ENCODE data around the gene VPS13C. TPM values are rescaled to one million over a fixed set of nuclear protein-coding genes. Genes with fewer than 3 reads are reported as not detected.

The VPS13C gene
- total and polyA plus RNA-seq, 2 donors (not counting 3 experiments of a cell fraction or from before 2014, with no cell fraction given) = 10.8 to 60.3 TPM

DNA sequence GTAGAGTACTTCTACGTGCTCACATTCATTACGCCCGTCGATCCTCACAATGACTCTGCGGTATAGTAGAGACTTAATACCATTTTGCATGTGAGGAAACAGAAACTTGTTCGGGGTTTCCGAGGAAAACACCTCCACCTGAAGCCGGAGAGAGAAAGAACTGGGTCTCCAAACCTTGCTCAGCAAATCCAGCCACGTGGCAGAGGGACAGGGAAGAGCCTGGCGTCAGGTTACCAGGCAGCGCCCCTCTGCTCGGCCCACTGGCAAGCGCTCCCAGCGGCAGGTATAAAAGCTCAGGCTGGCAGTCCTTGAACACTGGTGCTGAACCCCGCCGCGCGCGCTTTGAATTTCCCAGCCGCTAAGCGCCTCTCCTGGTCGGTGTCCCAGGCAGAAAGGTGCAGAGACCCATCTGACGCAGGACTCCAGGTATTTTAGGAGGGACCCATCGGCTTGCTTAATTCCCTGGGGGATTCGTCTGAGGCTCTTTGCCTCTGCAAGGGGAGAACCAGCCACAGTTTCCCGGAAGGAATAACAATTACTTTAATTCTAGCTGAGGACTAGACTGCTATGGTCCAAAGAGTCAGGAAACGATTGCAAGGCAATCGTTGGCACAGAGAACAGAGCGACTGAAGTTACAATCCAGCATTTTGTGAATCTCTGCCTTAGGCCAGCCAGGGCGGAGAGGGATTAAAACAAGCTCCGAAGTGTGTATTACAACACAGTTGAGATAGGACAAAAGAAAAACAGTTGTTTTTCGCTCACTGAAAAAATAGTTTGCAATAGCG is 6.6 kb upstream of the VPS13C start, which contains the start of gene C2CD4A:
C2CD4A (plus strand) TSS at position 315 of the 785 bp plus-strand sequence. CDS start 637 bp downstream, outside the sequence.
- intact Hi-C loops (cut with micrococcal nuclease) = no loop called here
- ChIA-PET POLR2A (no interaction called here), CTCF (interaction anchor here (0.8 to 3.2 kb wide), 13 partner anchors 17 to 841 kb away, joined by 3 to 25 read pairs (median 3); partner anchors contain the start of gene C2CD4B)
- no peak for TF ChIP-seq EZH2 (IDR thresholded peaks at IDR 0.05; ENCODE audit: borderline replicate concordance, low read depth, low read length, severe bottlenecking)
- TF ChIP-seq, protein P1, sequence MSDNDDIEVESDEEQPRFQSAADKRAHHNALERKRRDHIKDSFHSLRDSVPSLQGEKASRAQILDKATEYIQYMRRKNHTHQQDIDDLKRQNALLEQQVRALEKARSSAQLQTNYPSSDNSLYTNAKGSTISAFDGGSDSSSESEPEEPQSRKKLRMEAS (IDR thresholded peaks at IDR 0.05; ENCODE audit: insufficient read depth, insufficient read length) = peak; percentile 48
- TF ChIP-seq GATA2 (IDR thresholded peaks at IDR 0.05; ENCODE audit: insufficient read depth, insufficient read length, low read depth, low read length) = no peak
- TF ChIP-seq, protein P2, sequence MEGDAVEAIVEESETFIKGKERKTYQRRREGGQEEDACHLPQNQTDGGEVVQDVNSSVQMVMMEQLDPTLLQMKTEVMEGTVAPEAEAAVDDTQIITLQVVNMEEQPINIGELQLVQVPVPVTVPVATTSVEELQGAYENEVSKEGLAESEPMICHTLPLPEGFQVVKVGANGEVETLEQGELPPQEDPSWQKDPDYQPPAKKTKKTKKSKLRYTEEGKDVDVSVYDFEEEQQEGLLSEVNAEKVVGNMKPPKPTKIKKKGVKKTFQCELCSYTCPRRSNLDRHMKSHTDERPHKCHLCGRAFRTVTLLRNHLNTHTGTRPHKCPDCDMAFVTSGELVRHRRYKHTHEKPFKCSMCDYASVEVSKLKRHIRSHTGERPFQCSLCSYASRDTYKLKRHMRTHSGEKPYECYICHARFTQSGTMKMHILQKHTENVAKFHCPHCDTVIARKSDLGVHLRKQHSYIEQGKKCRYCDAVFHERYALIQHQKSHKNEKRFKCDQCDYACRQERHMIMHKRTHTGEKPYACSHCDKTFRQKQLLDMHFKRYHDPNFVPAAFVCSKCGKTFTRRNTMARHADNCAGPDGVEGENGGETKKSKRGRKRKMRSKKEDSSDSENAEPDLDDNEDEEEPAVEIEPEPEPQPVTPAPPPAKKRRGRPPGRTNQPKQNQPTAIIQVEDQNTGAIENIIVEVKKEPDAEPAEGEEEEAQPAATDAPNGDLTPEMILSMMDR (IDR thresholded peaks at IDR 0.05; ENCODE audit: extremely low read depth in 1 of 2, insufficient read depth in 1 of 2, low read depth in 1 of 2, low read length in 2 of 2) = peak in 1 of 2 donors; percentile 43
- peak; percentile 81 for DNase-seq (ENCODE audit: low read depth, low spot score)
- no peaks in the 10 kb centered on the region for H3K9me3 ChIP-seq (replicated peaks; ENCODE audit: control insufficient read depth, insufficient read depth, low read length)
- H3K9me1 ChIP-seq (replicated peaks; ENCODE audit: control insufficient read depth, extremely low read depth, insufficient read depth, low read length) = no peaks in the 10 kb centered on the region
- no peak within 1 kb of the TSS for H3K9ac ChIP-seq (replicated peaks; ENCODE audit: extremely low read depth, insufficient read depth, low read length)
- BruUV-seq (replicated peaks) = TSS peak; percentile 70
- H2AFZ ChIP-seq (ENCODE audit: low read depth, low read length) = peak within 1 kb of the TSS; percentile 94
- H3K27ac ChIP-seq (ENCODE audit: insufficient read depth, low read depth, low read length) = no peak within 1 kb of the TSS
- no peaks in the 10 kb centered on the region for H4K20me1 ChIP-seq (replicated peaks; ENCODE audit: control insufficient read depth, extremely low read depth, insufficient read depth, low read length)
- no peaks in the 10 kb centered on the region for H3K36me3 ChIP-seq (ENCODE audit: control insufficient read depth in 2 of 2, extremely low read depth in 1 of 2, insufficient read depth in 2 of 2, low read length in 2 of 2)
- peak within 1 kb of the TSS; percentile 67 for H3K4me2 ChIP-seq (ENCODE audit: insufficient read depth, low read length)
- peaks cover 31% of the 10 kb centered on the region for H3K4me1 ChIP-seq (ENCODE audit: control insufficient read depth, extremely low read depth, insufficient read depth, low read length)
- no peaks in the 10 kb centered on the region for H3K27me3 ChIP-seq (ENCODE audit: control insufficient read depth in 2 of 2, insufficient read depth in 2 of 2, low read length in 2 of 2)
- peak within 1 kb of the TSS; percentile 37 to 44 (median 38) for H3K4me3 ChIP-seq (replicated peaks in 1 of 3; ENCODE audit: insufficient read depth in 1 of 3, low read depth in 1 of 3, low read length in 3 of 3)
- H3K79me2 ChIP-seq (ENCODE audit: control insufficient read depth, insufficient read depth, low read length) = no peaks in the 10 kb centered on the region
- dilution Hi-C loops (cut with MboI; ENCODE audit: extremely low pct_ligation_motif_present, low sequenced_read_pairs) = no loop called here
- FAIRE-seq = peak; percentile 12

Measured in endothelial cell of umbilical vein (primary cell).